ENCODE results near the gene POLN.
"Not testable (repeated sequence)": the region's sequence is repeated elsewhere in the genome, so short reads cannot be mapped to it uniquely, and the experiment has no call there.

POLN gene

GRCh38 chr4:2036866-2037265 lies 205.1 kb downstream of the POLN start:
- Histone ChIP-seq H3K4me1 (ENCODE audit: control insufficient read depth in 5 of 5, insufficient read depth in 5 of 5, low read length in 5 of 5) (peaks cover 0 to 16% (median 12%) of the 10 kb centered on the region in 5 donors), H3K27ac (ENCODE audit: low read depth, low read length) (no peak overlapping the region), H3K36me3 (ENCODE audit: control insufficient read depth in 5 of 5, insufficient read depth in 5 of 5, low read length in 5 of 5) (no peaks in the 10 kb centered on the region), H3K9ac (ENCODE audit: low read length in 5 of 5) (no peak overlapping the region), H3K27me3 (ENCODE audit: control insufficient read depth in 5 of 5, insufficient read depth in 4 of 5, low read length in 5 of 5) (peaks cover 0 to 19% (median 0%) of the 10 kb centered on the region in 5 donors), H3K4me3 (ENCODE audit: low read depth in 1 of 5, low read length in 5 of 5) (no peak overlapping the region), H3K9me3 (ENCODE audit: control insufficient read depth in 5 of 5, low read length in 5 of 5) (no peaks in the 10 kb centered on the region)

- Histone ChIP-seq H3K9ac (ENCODE audit: low read length in 5 of 5) (no peak overlapping the region), H3K4me3 (ENCODE audit: low read depth in 1 of 5, low read length in 5 of 5) (no peak overlapping the region), H3K9me3 (ENCODE audit: control insufficient read depth in 5 of 5, low read length in 5 of 5) (no peaks in the 10 kb centered on the region), H3K36me3 (ENCODE audit: control insufficient read depth in 5 of 5, insufficient read depth in 5 of 5, low read length in 5 of 5) (no peaks in the 10 kb centered on the region), H3K27ac (ENCODE audit: low read depth, low read length) (no peak overlapping the region), H3K4me1 (ENCODE audit: control insufficient read depth in 5 of 5, insufficient read depth in 5 of 5, low read length in 5 of 5) (peaks cover 0 to 11% (median 6%) of the 10 kb centered on the region in 5 donors), H3K27me3 (ENCODE audit: control insufficient read depth in 5 of 5, insufficient read depth in 4 of 5, low read length in 5 of 5) (peaks cover 0 to 14% (median 0%) of the 10 kb centered on the region in 5 donors)
These were observed 205.6 kb downstream of the POLN start for GRCh38 chr4:2036327-2036726.

GRCh38 chr4:2031161-2031560 lies 210.8 kb downstream of the POLN start:
- H3K27me3 ChIP-seq (ENCODE audit: control insufficient read depth in 5 of 5, insufficient read depth in 4 of 5, low read length in 5 of 5); H3K36me3 ChIP-seq (ENCODE audit: control insufficient read depth in 5 of 5, insufficient read depth in 5 of 5, low read length in 5 of 5); H3K9ac ChIP-seq (ENCODE audit: low read length in 5 of 5); H3K9me3 ChIP-seq (ENCODE audit: control insufficient read depth in 5 of 5, low read length in 5 of 5); H3K27ac ChIP-seq (ENCODE audit: low read depth, low read length); H3K4me3 ChIP-seq (ENCODE audit: low read depth in 1 of 5, low read length in 5 of 5); H3K4me1 ChIP-seq (ENCODE audit: control insufficient read depth in 5 of 5, insufficient read depth in 5 of 5, low read length in 5 of 5): not testable (repeated sequence)

- not testable (repeated sequence) for H3K4me3 ChIP-seq (ENCODE audit: low read depth in 1 of 5, low read length in 5 of 5)
These were observed 214.8 kb downstream of the POLN start for GRCh38 chr4:2027120-2027519.

GRCh38 chr4:2025817-2026216 lies 216.1 kb downstream of the POLN start:
- H3K4me1 ChIP-seq (ENCODE audit: control insufficient read depth in 5 of 5, insufficient read depth in 5 of 5, low read length in 5 of 5): peaks cover 0 to 3% (median 0%) of the 10 kb centered on the region in 5 donors
- H3K9me3 ChIP-seq (ENCODE audit: control insufficient read depth in 5 of 5, low read length in 5 of 5): no peaks in the 10 kb centered on the region
- no peak overlapping the region for H3K4me3 ChIP-seq (ENCODE audit: low read depth in 1 of 5, low read length in 5 of 5)
- peaks cover 0 to 11% (median 5%) of the 10 kb centered on the region in 5 donors for H3K27me3 ChIP-seq (ENCODE audit: control insufficient read depth in 5 of 5, insufficient read depth in 4 of 5, low read length in 5 of 5)
- H3K27ac ChIP-seq (ENCODE audit: low read depth, low read length): no peak overlapping the region
- H3K9ac ChIP-seq (ENCODE audit: low read length in 5 of 5): no peak overlapping the region
- no peaks in the 10 kb centered on the region for H3K36me3 ChIP-seq (ENCODE audit: control insufficient read depth in 5 of 5, insufficient read depth in 5 of 5, low read length in 5 of 5)

More at GRCh38 chr4:2027120-2027519, 214.8 kb downstream of the POLN start:
- not testable (repeated sequence) for H3K9me3 ChIP-seq (ENCODE audit: control insufficient read depth in 5 of 5, low read length in 5 of 5); H3K9ac ChIP-seq (ENCODE audit: low read length in 5 of 5); H3K4me1 ChIP-seq (ENCODE audit: control insufficient read depth in 5 of 5, insufficient read depth in 5 of 5, low read length in 5 of 5); H3K36me3 ChIP-seq (ENCODE audit: control insufficient read depth in 5 of 5, insufficient read depth in 5 of 5, low read length in 5 of 5); H3K27me3 ChIP-seq (ENCODE audit: control insufficient read depth in 5 of 5, insufficient read depth in 4 of 5, low read length in 5 of 5); H3K27ac ChIP-seq (ENCODE audit: low read depth, low read length)

- Histone ChIP-seq H3K27me3 (ENCODE audit: control insufficient read depth in 5 of 5, insufficient read depth in 4 of 5, low read length in 5 of 5) (peaks cover 2 to 11% (median 5%) of the 10 kb centered on the region in 5 donors), H3K27ac (ENCODE audit: low read depth, low read length) (no peak overlapping the region), H3K4me1 (ENCODE audit: control insufficient read depth in 5 of 5, insufficient read depth in 5 of 5, low read length in 5 of 5) (peaks cover 0 to 3% (median 0%) of the 10 kb centered on the region in 5 donors)
These were observed 217.2 kb downstream of the POLN start for GRCh38 chr4:2024683-2025082.

More at GRCh38 chr4:2024683-2025082, 217.2 kb downstream of the POLN start:
- Histone ChIP-seq H3K36me3 (ENCODE audit: control insufficient read depth in 5 of 5, insufficient read depth in 5 of 5, low read length in 5 of 5) (no peaks in the 10 kb centered on the region), H3K9me3 (ENCODE audit: control insufficient read depth in 5 of 5, low read length in 5 of 5) (no peaks in the 10 kb centered on the region), H3K4me3 (ENCODE audit: low read depth in 1 of 5, low read length in 5 of 5) (no peak overlapping the region), H3K9ac (ENCODE audit: low read length in 5 of 5) (no peak overlapping the region)
